B cell (primary cell): ENCODE data around the gene NRP1. TPM values are rescaled to one million over a fixed set of nuclear protein-coding genes. Genes with fewer than 3 reads are reported as not detected.

Experiments
- ATAC-seq: fragments of 200-7000 bp; cut with Tn5 transposase; one replicate; pipeline ENCODE4 v1.10.0; 2021; ENCODE audit warnings: low read depth, mild to moderate bottlenecking, moderate number of reproducible peaks, moderate library complexity
- CTCF ChIA-PET: fragments of 350-600 bp; sonication (Branson Sonifier 250); formaldehyde crosslinking; loops from one replicate; lab custom pipeline; 2021; ENCODE audit warnings: antibody characterized with exemption, inconsistent platforms; lab: Charles Lee
- POLR2A ChIA-PET: fragments of 350-600 bp; sonication (Branson Sonifier 250); formaldehyde crosslinking; loops from one replicate; lab custom pipeline; 2021; ENCODE audit warnings: antibody characterized with exemption; lab: Charles Lee
- DNase-seq: peaks from one replicate; pipeline ENCODE4 v3.0.0; 2013
- H2AFZ ChIP-seq: 2 replicates; pipeline ENCODE4 v1.6.1; 2012; ENCODE audit warnings: mild to moderate bottlenecking, low read depth, low read length; ENCODE audit not compliant: insufficient read depth, poor library complexity, severe bottlenecking
- H3K27ac ChIP-seq, 2 donors: 1 replicate in 1 of 2; 2 replicates in 1 of 2; pipeline ENCODE4 v1.5.1; 2012 to 2013; ENCODE audit warnings: low read length in 2 of 2, mild to moderate bottlenecking in 2 of 2, moderate library complexity in 1 of 2
- H3K27me3 ChIP-seq, 4 experiments: fragments of 200-600 bp in 1 of 4; sonication (generic) in 1 of 4; replicated peaks in 1 of 4; 1 replicate in 2 of 4; 2 replicates in 2 of 4; pipeline versions ENCODE4 v1.6.1 to v1.7.0; 2013 to 2016; ENCODE audit warnings: low read length in 3 of 4, mild to moderate bottlenecking in 2 of 4, mixed read lengths in 1 of 4, moderate library complexity in 1 of 4; ENCODE audit not compliant: insufficient read depth in 4 of 4, control insufficient read depth in 3 of 4; ENCODE audit errors: control extremely low read depth in 1 of 4
- H3K36me3 ChIP-seq, 2 experiments: replicated peaks in 1 of 2; 1 replicate in 1 of 2; 2 replicates in 1 of 2; pipeline versions ENCODE4 v1.6.1 to v1.7.1; 2013; ENCODE audit warnings: low read length in 1 of 2; ENCODE audit not compliant: insufficient read depth in 2 of 2, control insufficient read depth in 1 of 2; ENCODE audit errors: control extremely low read depth in 1 of 2, extremely low read depth in 1 of 2
- H3K4me1 ChIP-seq, 2 donors: fragments of 200-600 bp in 1 of 2; sonication (generic) in 1 of 2; 1 replicate in 1 of 2; 2 replicates in 1 of 2; pipeline versions ENCODE4 v1.5.1 to v1.6.1; 2013 to 2017; ENCODE audit warnings: low read length in 2 of 2; ENCODE audit not compliant: control insufficient read depth in 2 of 2, insufficient read depth in 2 of 2
- H3K4me2 ChIP-seq: replicated peaks from 2 replicates; pipeline ENCODE3; 2012; ENCODE audit warnings: mild to moderate bottlenecking, low read depth, low read length; ENCODE audit not compliant: poor library complexity, severe bottlenecking
- H3K4me3 ChIP-seq, 5 experiments: fragments of 200-600 bp in 1 of 5; sonication (generic) in 1 of 5; 1 replicate in 3 of 5; 2 replicates in 2 of 5; pipeline versions ENCODE4 v1.5.1 to v1.7.0; 2011 to 2016; ENCODE audit warnings: low read length in 4 of 5, mild to moderate bottlenecking in 4 of 5, low read depth in 2 of 5, control low read depth in 1 of 5, moderate library complexity in 1 of 5; ENCODE audit not compliant: insufficient read depth in 1 of 5; ENCODE audit errors: control extremely low read depth in 1 of 5, extremely low read depth in 1 of 5
- H3K79me2 ChIP-seq: fragments of 200-600 bp; sonication (generic); one replicate; pipeline ENCODE4 v1.6.0; 2016; ENCODE audit warnings: low read length; ENCODE audit not compliant: control insufficient read depth, insufficient read depth
- H3K9ac ChIP-seq: fragments of 200-600 bp; sonication (generic); 2 replicates; pipeline ENCODE4 v1.6.1; 2017; ENCODE audit warnings: mild to moderate bottlenecking, low read length, moderate library complexity
- H3K9me3 ChIP-seq, 3 donors: one replicate each; pipeline versions ENCODE4 v1.6.1 to v1.7.1; 2013; ENCODE audit warnings: low read length in 2 of 3; ENCODE audit not compliant: control insufficient read depth in 2 of 3, insufficient read depth in 1 of 3; ENCODE audit errors: control extremely low read depth in 1 of 3
- H4K20me1 ChIP-seq: 2 replicates; pipeline ENCODE4 v1.6.0; 2012; ENCODE audit warnings: mild to moderate bottlenecking, low read length; ENCODE audit not compliant: insufficient read depth, control insufficient read depth, poor library complexity, severe bottlenecking
- H3K27ac Mint-ChIP-seq: one replicate; pipeline ENCODE4 v1.8.0; 2021; ENCODE audit warnings: mixed read lengths
- H3K27me3 Mint-ChIP-seq: one replicate; pipeline ENCODE4 v1.8.0; 2021; ENCODE audit warnings: mixed read lengths
- H3K4me1 Mint-ChIP-seq: one replicate; pipeline ENCODE4 v1.8.0; 2021; ENCODE audit warnings: mixed read lengths
- H3K4me3 Mint-ChIP-seq: one replicate; pipeline ENCODE4 v1.8.0; 2021; ENCODE audit warnings: mixed read lengths
- H3K9me3 Mint-ChIP-seq: one replicate; pipeline ENCODE4 v1.8.0; 2022; ENCODE audit warnings: mixed read lengths; ENCODE audit not compliant: insufficient read depth
- EZH2 ChIP-seq: IDR thresholded peaks from 2 replicates; pipeline ENCODE4 v1.6.1; 2012; ENCODE audit warnings: borderline replicate concordance, low read depth, mild to moderate bottlenecking, moderate library complexity, low read length; ENCODE audit not compliant: insufficient read depth, poor library complexity, severe bottlenecking
- WGBS: methylation state at CpG from one replicate; pipeline ENCODE4 v1.1.5; 2013; ENCODE audit warnings: missing lambda C conversion rate; ENCODE audit not compliant: insufficient coverage; 5-methylcytosine and 5-hydroxymethylcytosine counted together
- intact Hi-C: fragments of 100-400 bp; cut with micrococcal nuclease; formaldehyde crosslinking; loops from one replicate; pipeline ENCODE4 v1.10.0; 2022
- polyA plus RNA-seq: library from polyadenylated mRNA; depleted of rRNA; stranded (reverse); fragments of >200 nt; gene quantifications from 2 replicates; pipeline ENCODE4 v1.2.3, GENCODE V29; 2012
- total RNA-seq, 2 donors: library from RNA; stranded (reverse); fragments of 120-200 nt in 1 of 2; gene quantifications; 1 replicate in 1 of 2; 2 replicates in 1 of 2; pipeline versions ENCODE4 v1.2.3 to v1.2.4, GENCODE V29; 2013 to 2022
- TF ChIP-seq, protein P1 (sequence below): fragments of 200-600 bp; IDR thresholded peaks from one replicate; pipeline ENCODE4 v1.8.0; 2022; ENCODE audit warnings: antibody characterized with exemption, mild to moderate bottlenecking

NRP1 gene
- total and polyA plus RNA-seq, 2 donors (not counting 1 experiment from before 2014, with no cell fraction given) = 0.34 TPM; not detected in 1

DNA sequence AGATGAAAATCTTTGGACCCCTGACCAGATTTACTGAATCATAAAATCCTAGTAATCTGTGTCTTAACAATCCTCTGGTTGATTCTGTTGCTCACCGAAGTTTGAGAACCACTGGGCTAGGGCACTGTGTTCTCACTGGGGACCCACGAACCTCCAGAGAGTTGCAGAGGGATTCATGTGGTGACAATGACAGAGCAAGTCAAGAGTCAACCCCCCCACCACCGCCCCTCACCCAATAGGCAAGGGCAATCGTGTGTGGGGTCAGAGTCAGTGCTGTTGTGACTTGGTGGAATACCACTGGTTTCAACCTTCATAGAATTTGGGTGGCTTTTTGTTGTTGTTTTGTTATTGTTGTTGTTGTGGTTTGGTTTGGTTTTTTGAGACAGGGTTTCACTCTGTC is 23.5 kb upstream of the NRP1 start:
- H3K9ac ChIP-seq = no peak overlapping the region
- no peaks in the 10 kb centered on the region for H3K79me2 ChIP-seq
- no peak overlapping the region for H3K27ac ChIP-seq
- no peaks in the 10 kb centered on the region for H3K27me3 Mint-ChIP-seq
- no peaks in the 10 kb centered on the region for H4K20me1 ChIP-seq
- ATAC-seq = no peak
- TF ChIP-seq EZH2 = no peak
- TF ChIP-seq, protein P1, sequence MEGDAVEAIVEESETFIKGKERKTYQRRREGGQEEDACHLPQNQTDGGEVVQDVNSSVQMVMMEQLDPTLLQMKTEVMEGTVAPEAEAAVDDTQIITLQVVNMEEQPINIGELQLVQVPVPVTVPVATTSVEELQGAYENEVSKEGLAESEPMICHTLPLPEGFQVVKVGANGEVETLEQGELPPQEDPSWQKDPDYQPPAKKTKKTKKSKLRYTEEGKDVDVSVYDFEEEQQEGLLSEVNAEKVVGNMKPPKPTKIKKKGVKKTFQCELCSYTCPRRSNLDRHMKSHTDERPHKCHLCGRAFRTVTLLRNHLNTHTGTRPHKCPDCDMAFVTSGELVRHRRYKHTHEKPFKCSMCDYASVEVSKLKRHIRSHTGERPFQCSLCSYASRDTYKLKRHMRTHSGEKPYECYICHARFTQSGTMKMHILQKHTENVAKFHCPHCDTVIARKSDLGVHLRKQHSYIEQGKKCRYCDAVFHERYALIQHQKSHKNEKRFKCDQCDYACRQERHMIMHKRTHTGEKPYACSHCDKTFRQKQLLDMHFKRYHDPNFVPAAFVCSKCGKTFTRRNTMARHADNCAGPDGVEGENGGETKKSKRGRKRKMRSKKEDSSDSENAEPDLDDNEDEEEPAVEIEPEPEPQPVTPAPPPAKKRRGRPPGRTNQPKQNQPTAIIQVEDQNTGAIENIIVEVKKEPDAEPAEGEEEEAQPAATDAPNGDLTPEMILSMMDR = no peak
- WGBS = no CpG with 5 or more reads among the region's 4 CpGs
- H3K27ac Mint-ChIP-seq = no peak overlapping the region
- no peak overlapping the region for H3K4me3 Mint-ChIP-seq
- ChIA-PET POLR2A (no interaction called here), CTCF (no interaction called here)
- H3K4me2 ChIP-seq = no peak overlapping the region
- no peak overlapping the region for H2AFZ ChIP-seq
- H3K4me1 Mint-ChIP-seq = no peaks in the 10 kb centered on the region
- H3K4me3 ChIP-seq = no peak overlapping the region
- H3K4me1 ChIP-seq = no peaks in the 10 kb centered on the region
- no peaks in the 10 kb centered on the region for H3K36me3 ChIP-seq
- DNase-seq = no peak
- H3K27me3 ChIP-seq = no peaks in the 10 kb centered on the region
- no peaks in the 10 kb centered on the region for H3K9me3 Mint-ChIP-seq
- peaks cover 0 to 3% (median 1%) of the 10 kb centered on the region in 3 donors for H3K9me3 ChIP-seq
- intact Hi-C loops = no loop called here

DNA sequence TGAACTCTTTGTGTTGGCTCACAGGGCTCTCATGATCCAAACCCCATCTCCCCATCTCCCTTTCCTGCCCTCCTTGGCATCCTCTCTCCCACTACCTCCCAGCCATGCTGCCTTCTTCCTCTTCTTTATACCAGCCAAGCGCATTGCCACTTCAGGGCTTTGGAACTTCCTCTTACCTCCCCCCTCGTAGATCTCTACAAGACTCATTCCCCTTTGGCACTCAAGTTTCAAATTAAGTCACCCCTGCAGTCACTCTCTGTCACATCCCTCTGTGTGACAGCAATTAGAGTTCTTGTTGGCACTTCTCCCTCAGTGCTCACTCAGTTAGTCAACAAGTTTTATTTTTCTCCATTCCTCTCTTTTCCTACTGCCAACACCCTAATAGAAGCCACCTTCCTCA is 20.8 kb upstream of the NRP1 start:
- Mint-ChIP-seq H3K9me3 (no peaks in the 10 kb centered on the region), H3K4me1 (no peaks in the 10 kb centered on the region), H3K27ac (no peak overlapping the region), H3K4me3 (no peak overlapping the region), H3K27me3 (no peaks in the 10 kb centered on the region)
- Histone ChIP-seq H3K27me3 (no peaks in the 10 kb centered on the region), H3K36me3 (no peaks in the 10 kb centered on the region), H3K9me3 (peaks cover 0 to under 1% (median 0%) of the 10 kb centered on the region in 3 donors), H3K79me2 (no peaks in the 10 kb centered on the region), H4K20me1 (no peaks in the 10 kb centered on the region), H3K27ac (no peak overlapping the region), H3K4me3 (no peak overlapping the region), H3K4me1 (no peaks in the 10 kb centered on the region), H2AFZ (no peak overlapping the region), H3K9ac (no peak overlapping the region), H3K4me2 (no peak overlapping the region)
- ChIA-PET POLR2A (no interaction called here), CTCF (no interaction called here)
- intact Hi-C loops = no loop called here
- ATAC-seq = no peak
- DNase-seq = no peak
- WGBS = 5% methylated on average over 2 of the region's 2 CpGs
- TF ChIP-seq, protein P1 = no peak
- TF ChIP-seq EZH2 = no peak
